HG03196 (cell line): ENCODE measurements around the gene NDUFA7.
"Not testable (repeated sequence)": the region's sequence is repeated elsewhere in the genome, so short reads cannot be mapped to it uniquely, and the experiment has no call there.

Source experiments
- ATAC-seq: cut with Tn5 transposase; IDR thresholded peaks from one replicate; pipeline ENCODE4 v1.9.1; 2021; ENCODE audit not compliant: unreplicated experiment

NDUFA7 gene

GRCh38 chr19:8321067-8321985, at the start of gene NDUFA7, which contains the start of gene RPS28:
NDUFA7 (minus strand) TSS chr19:8321375; CDS start chr19:8321358, 17 bp downstream.
RPS28 (plus strand) TSS chr19:8321496; CDS start chr19:8321531, 35 bp downstream.
- peak; percentile 88 for ATAC-seq

- ATAC-seq, result no peak
Measured at GRCh38 chr19:8370176-8371010, 49.2 kb upstream of the NDUFA7 start.

- ATAC-seq, result no peak
Measured at GRCh38 chr19:8367327-8368001, 46.3 kb upstream of the NDUFA7 start.

DNA sequence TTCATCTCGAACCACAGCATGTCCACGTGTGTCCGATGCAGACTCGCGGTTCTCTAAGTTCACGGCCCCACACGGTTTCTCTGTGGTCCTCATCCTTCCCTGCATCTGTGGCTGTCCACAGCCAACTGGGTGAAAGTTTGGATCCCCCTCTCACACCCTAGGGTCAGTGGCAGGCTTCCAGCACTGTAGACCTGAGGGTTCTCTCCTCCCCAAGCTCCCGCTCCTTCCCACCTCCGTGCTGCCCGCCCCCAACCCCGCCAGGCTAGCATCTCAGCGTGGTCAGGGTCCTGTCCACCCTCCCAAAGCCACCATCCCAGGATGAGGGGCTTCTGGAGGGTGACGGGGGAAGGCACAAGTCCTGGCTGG, 45.8 kb upstream of the NDUFA7 start:
- no peak for ATAC-seq

DNA sequence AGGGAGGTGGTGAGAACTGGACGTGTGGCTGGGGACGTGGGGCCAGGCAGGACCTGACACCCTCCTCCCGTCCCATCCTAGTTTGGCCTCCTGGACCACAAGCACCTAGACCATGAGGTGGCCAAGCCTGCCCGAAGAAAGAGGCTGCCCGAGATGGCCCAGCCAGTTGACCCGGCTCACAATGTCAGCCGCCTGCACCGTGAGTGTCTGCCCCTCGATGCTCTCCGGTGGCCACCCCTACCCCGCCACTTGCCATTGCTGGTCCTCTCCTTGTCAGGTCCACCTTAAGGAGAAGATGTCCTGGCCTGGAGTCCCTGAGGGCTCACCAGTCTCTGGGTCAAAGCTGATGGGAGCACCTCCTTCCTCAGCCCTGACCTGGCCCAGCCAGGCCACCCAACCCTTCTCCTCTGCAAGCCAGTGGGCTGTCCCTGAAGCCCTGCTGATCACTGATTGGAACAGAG, 45.0 kb upstream of the NDUFA7 start:
- ATAC-seq, result no peak

GRCh38 chr19:8363803-8364771, 42.9 kb upstream of the NDUFA7 start, which contains the start of gene ANGPTL4:
ANGPTL4 (plus strand) TSS chr19:8364155; CDS start chr19:8364322, 167 bp downstream.
- ATAC-seq, result no peak

DNA sequence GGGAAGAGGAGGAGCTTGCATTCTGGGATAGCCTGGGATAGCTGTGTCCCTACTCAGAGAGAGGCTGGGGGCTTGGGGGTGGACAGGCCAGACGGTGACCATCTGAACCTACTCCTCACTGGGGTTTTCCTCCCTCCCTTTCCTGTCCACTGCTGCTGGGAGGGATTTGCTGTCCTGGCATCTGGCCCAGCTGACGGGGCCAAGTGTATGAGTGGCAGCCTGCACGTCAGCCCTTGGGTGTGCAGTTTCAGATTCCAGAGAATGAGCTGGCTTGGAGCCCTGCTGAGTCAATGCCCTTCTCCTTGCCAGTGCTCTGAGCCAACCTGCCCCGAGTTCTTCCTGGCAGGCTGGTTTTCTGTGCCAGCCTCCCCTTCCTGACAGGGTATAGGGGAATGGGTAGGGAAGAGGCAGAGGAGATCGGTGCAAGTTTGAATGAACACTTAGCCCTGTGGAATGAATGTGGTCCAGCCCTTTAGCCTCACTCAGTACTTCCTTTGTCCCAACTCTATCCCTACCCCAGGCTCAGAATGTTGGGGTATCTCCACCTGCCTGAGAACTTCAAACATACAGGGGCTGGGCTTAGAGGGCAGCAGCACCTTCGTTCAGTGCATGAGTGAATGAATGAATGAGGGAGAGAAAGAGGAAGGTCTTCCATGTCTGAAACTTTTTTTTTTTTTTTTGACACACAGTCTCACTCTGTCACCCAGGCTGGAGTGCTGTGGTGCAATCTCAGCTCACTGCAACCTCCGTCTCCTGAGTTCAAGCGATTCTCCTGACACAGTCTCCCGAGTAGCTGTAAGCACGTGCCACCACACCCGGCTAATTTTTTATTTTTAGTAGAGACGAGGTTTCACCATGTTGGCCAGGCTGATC, 41.0 kb upstream of the NDUFA7 start:
- no peak for ATAC-seq

DNA sequence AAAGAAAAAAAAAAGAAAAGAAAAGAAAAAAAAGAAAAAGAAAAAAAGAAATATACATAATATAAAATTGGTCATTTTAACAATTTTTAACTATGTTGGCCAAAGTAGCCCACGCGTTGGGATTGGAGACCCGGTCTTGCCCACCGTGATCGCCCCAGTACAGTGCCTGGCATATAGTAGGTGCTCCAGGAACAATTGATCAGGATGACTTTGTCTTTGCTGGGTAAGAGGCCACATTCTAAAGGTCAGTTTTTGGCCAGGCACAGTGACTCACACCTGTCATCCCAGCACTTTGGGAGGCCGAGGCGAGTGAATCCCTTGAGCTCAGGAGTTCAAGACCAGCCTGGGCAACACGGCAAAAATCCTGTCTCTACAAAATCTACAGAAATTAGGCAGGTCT, 39.0 kb upstream of the NDUFA7 start:
- ATAC-seq, result no peak

GRCh38 chr19:8358948-8359347, 37.8 kb upstream of the NDUFA7 start:
- ATAC-seq, result no peak

- ATAC-seq, result no peak
Measured at GRCh38 chr19:8357007-8357521, 35.9 kb upstream of the NDUFA7 start.

DNA sequence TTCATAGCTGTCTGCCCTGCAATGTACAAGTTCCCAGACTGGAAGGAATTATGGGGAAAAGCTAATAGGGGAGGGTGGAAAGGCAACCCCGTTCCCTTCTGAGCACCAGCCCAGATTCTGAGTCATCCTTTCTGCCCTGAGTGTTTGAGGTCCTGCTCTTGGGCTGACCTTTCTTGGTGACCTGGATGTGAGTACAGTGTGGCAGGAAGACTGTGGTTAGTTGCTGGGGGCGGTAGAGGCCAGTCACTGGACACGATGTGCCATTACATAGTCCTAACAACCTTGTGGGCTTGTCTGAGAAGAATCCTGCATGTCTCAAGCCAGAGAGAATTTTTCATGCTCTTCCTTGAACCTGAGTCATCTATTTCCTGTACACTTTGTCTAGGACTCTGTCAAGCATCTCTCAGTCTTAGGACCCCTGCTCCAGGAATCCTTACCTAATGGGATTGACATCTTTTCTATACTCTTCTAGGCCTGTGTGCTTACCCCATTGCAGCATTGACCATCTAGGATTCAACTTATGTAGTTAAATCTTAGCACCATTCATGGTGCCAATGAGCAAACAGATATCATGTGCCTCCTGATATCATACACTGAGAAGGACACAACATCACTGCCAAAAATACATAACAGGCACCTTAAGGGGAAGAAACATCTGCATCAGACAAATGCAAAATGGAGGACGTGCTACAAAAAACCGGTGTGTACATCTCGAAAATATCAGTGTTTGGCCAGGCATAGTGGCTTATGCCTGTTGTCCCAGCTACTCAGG, 34.6 kb upstream of the NDUFA7 start:
- no peak for ATAC-seq

- ATAC-seq, result not testable (repeated sequence)
Measured at GRCh38 chr19:8352845-8353244, 31.7 kb upstream of the NDUFA7 start.

GRCh38 chr19:8352134-8352827, 31.1 kb upstream of the NDUFA7 start:
- no peak for ATAC-seq

DNA sequence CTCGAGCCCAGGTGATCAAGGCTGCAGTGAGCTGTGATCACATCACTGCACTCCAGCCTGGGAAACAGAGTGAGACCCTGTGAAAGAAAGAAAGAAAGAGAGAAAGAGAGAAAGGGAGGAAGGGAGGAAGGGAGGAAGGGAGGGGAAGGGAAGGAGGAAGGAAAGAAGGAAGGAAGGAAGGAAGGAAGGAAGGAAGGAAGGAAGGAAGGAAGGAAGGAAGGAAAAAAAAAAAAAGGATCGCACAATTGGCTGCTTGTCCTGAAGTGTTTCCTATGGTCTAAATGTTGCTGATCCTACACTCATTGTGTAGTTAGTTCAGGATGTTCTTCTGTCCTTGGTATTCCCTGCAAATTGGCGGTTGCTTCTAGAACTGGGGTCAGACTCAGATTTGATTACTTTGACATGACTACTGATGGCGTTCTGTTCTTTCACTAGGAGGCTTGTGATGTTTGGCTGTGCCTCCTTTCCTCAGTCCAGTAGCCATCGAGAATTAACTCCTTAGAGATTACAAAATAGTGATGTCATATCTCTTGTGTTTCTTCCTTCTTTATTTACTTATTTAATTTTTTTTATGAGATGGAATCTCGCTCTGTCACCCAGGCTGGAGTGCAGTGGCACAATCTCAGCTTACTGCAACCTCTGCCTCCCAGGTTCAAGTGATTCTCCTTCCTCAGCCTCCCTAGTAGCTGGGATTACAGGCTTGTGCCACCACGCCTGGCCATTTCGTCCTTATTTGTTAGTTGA, 28.6 kb upstream of the NDUFA7 start:
- not testable (repeated sequence) for ATAC-seq

DNA sequence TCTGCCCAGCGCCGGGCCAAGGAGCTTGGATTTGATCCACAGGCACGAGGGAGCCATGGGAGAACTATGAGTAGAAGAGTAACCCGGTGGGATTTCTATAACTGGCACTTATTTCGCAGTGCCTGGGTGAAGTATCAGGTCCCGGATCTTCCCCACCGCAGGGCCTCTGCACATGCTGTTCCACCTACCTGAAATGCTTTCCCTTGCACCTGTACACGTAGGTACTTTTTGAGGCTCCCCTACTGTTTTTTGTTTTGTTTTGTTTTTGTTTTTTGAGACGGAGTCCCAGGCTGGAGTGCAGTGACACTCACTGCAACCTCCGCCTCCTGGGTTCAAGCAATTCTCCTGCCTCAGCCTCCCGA, 22.3 kb upstream of the NDUFA7 start:
- ATAC-seq, result no peak

- peak; percentile 91 for ATAC-seq
Measured at GRCh38 chr19:8342684-8343482, 21.7 kb upstream of the NDUFA7 start, which contains the start of gene KANK3. KANK3 (minus strand) TSS chr19:8343262; CDS start chr19:8337828, 5,434 bp downstream.
